KMS-11 (cell line): ENCODE data around the gene CSAD.

Source experiments
- H2AFZ ChIP-seq: fragments of 200-600 bp; sonication (generic); 2 replicates; pipeline ENCODE4 v1.6.1; 2016; ENCODE audit warnings: antibody characterized with exemption, mixed run types, low read depth
- H3K27ac ChIP-seq: fragments of 200-600 bp; sonication (generic); 2 replicates; pipeline ENCODE4 v1.6.1; 2016; ENCODE audit warnings: mild to moderate bottlenecking, mixed run types
- H3K27me3 ChIP-seq: fragments of 200-600 bp; sonication (generic); 2 replicates; pipeline ENCODE4 v1.6.1; 2017; ENCODE audit warnings: mild to moderate bottlenecking, low read depth, mixed run types, moderate library complexity; ENCODE audit not compliant: insufficient read depth
- H3K36me3 ChIP-seq: fragments of 200-600 bp; sonication (generic); 2 replicates; pipeline ENCODE4 v1.6.1; 2017; ENCODE audit warnings: mild to moderate bottlenecking, mixed run types; ENCODE audit not compliant: insufficient read depth
- H3K4me1 ChIP-seq: fragments of 200-600 bp; sonication (generic); 2 replicates; pipeline ENCODE4 v1.6.1; 2016; ENCODE audit warnings: mild to moderate bottlenecking, low read depth, mixed run types; ENCODE audit not compliant: poor library complexity, severe bottlenecking
- H3K4me2 ChIP-seq: fragments of 200-600 bp; sonication (generic); 2 replicates; pipeline ENCODE4 v1.7.0; 2016; ENCODE audit warnings: mild to moderate bottlenecking, mixed run types
- H3K4me3 ChIP-seq: fragments of 200-600 bp; sonication (generic); IDR thresholded peaks from 2 replicates; pipeline ENCODE4 v1.6.1; 2017; ENCODE audit warnings: low read depth, low read length, mixed read lengths; ENCODE audit not compliant: insufficient read depth
- H3K79me2 ChIP-seq: fragments of 200-600 bp; sonication (generic); 2 replicates; pipeline ENCODE4 v1.6.1; 2016; ENCODE audit warnings: low read depth, mixed run types; ENCODE audit not compliant: insufficient read depth
- H3K9ac ChIP-seq: fragments of 200-600 bp; sonication (generic); 2 replicates; pipeline ENCODE4 v1.6.1; 2016; ENCODE audit warnings: mild to moderate bottlenecking, mixed run types
- H4K20me1 ChIP-seq: fragments of 200-600 bp; sonication (generic); 2 replicates; pipeline ENCODE4 v1.6.1; 2016; ENCODE audit warnings: mild to moderate bottlenecking, mixed run types; ENCODE audit not compliant: insufficient read depth
- TF ChIP-seq, protein P1 (sequence below): fragments of 200-600 bp; sonication (generic); conservative IDR thresholded peaks from 2 replicates; pipeline ENCODE4 v1.6.1; 2017; ENCODE audit warnings: low read depth, mild to moderate bottlenecking, antibody characterized with exemption, low read length, moderate library complexity, mixed read lengths

Gene CSAD

DNA sequence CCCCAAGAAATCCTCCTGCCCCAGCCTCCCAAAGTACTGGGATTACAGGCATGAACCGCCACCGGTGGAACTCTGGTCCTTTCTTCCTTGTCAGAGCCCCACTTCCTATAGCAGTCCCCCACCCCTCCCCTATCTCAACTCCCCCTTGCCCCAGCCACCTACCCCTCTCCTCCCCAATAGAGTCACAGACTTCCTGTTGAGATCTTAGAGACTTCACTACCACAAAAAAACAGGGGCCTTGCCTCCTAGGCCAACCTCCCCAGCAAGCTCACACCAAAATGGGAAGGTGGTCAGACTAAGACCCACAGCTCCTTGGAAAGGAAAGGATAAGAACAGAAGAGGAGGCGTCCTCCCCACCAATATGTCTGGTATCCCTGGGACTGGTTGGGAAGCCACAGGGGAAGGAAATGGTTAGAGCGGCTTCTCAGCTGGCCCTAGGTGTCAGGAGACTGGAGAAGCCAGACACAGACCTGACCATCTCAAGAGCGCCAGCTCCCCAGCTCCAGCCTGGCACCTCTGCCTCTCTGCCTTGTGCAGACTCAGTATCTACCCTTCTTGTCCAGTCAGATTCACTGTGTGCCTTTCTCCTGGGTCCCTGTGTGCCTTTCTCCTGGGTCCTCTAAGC lies 17.9 kb upstream of the CSAD start:
- Histone ChIP-seq H3K9ac (no peak overlapping the region), H3K79me2 (peaks cover 65% of the 10 kb centered on the region), H2AFZ (no peak overlapping the region), H3K27me3 (no peaks in the 10 kb centered on the region), H3K36me3 (peaks cover 60% of the 10 kb centered on the region; the same call in 1 of the 2 replicates), H3K4me2 (peak overlapping the region; percentile 47), H3K27ac (peak overlapping the region; percentile 55), H3K4me1 (peaks cover 94% of the 10 kb centered on the region), H3K4me3 (no peak overlapping the region), H4K20me1 (no peaks in the 10 kb centered on the region)
- TF ChIP-seq, protein P1, sequence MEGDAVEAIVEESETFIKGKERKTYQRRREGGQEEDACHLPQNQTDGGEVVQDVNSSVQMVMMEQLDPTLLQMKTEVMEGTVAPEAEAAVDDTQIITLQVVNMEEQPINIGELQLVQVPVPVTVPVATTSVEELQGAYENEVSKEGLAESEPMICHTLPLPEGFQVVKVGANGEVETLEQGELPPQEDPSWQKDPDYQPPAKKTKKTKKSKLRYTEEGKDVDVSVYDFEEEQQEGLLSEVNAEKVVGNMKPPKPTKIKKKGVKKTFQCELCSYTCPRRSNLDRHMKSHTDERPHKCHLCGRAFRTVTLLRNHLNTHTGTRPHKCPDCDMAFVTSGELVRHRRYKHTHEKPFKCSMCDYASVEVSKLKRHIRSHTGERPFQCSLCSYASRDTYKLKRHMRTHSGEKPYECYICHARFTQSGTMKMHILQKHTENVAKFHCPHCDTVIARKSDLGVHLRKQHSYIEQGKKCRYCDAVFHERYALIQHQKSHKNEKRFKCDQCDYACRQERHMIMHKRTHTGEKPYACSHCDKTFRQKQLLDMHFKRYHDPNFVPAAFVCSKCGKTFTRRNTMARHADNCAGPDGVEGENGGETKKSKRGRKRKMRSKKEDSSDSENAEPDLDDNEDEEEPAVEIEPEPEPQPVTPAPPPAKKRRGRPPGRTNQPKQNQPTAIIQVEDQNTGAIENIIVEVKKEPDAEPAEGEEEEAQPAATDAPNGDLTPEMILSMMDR: 0 out of 2 replicates have a peak, but pooled peaks have one; percentile 8

DNA sequence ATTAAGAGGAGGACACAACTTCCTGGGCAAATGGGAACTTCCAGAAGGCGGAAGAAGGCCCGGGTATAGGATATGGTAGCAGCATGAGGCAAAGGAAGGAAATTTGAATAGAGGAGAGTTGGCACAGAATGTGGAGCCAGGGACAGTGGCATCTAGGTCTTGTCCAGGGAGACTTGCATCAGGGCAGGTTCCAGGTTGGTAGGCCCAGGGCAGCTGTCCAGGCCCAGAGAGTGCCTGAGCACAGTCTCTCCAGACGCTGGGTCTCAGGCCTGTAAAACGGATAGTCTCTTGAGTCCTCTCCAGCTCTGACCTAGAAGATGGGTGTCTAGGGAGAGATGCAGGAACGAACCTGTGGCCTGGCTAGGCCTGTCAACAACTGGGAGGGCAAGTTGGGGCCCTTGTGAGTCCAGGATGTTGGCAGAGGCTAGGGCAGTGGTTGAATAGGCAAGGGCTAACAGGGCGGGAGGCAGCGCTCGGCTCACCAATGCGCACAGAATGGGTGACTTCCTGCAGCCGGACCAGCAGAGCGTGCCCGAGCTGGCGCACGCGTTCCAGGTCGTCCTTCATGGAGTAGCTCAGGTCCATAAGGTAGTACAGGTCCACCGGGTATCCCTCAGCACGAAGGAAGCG lies 16.4 kb upstream of the CSAD start:
- Histone ChIP-seq H3K4me2 (peak overlapping the region; percentile 2; the same call in 1 of the 2 replicates), H4K20me1 (no peaks in the 10 kb centered on the region), H3K4me3 (no peak overlapping the region), H3K36me3 (peaks cover 63% of the 10 kb centered on the region; the same call in 1 of the 2 replicates), H3K79me2 (peaks cover 50% of the 10 kb centered on the region), H3K27ac (peak overlapping the region; percentile 20; the same call in 1 of the 2 replicates), H3K27me3 (no peaks in the 10 kb centered on the region), H3K4me1 (peaks cover 92% of the 10 kb centered on the region), H3K9ac (no peak overlapping the region), H2AFZ (no peak overlapping the region)
- TF ChIP-seq, protein P1: no peak

DNA sequence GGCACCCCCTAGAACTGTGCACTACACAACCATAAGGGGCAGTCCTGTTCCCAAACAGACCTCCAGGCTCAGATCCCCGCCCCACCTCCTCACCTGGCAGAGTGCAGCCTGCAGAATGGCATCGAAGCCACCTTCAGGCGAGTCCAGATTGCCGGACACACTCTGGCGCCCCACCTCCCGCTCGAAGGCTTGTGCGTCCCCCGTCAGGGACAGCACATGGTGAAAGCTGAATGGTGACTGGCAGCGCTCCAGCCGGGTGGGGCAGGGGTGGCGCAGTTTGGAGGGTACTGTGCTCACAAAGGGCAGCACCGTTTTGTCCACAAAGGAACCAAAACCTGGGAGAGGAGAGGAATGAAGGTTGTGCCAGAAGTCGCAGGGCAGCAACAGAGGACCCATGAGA lies 15.8 kb upstream of the CSAD start:
- Histone ChIP-seq H4K20me1 (no peaks in the 10 kb centered on the region), H3K79me2 (peaks cover 44% of the 10 kb centered on the region), H3K9ac (no peak overlapping the region), H3K27me3 (no peaks in the 10 kb centered on the region), H3K27ac (peak overlapping the region; percentile 20; the same call in 1 of the 2 replicates), H3K4me1 (peaks cover 91% of the 10 kb centered on the region), H2AFZ (no peak overlapping the region), H3K4me3 (no peak overlapping the region), H3K36me3 (peaks cover 67% of the 10 kb centered on the region; the same call in 1 of the 2 replicates), H3K4me2 (no peak overlapping the region; the same call in 1 of the 2 replicates)
- TF ChIP-seq, protein P1: 0 out of 2 replicates have a peak, but pooled peaks have one; percentile 20

DNA sequence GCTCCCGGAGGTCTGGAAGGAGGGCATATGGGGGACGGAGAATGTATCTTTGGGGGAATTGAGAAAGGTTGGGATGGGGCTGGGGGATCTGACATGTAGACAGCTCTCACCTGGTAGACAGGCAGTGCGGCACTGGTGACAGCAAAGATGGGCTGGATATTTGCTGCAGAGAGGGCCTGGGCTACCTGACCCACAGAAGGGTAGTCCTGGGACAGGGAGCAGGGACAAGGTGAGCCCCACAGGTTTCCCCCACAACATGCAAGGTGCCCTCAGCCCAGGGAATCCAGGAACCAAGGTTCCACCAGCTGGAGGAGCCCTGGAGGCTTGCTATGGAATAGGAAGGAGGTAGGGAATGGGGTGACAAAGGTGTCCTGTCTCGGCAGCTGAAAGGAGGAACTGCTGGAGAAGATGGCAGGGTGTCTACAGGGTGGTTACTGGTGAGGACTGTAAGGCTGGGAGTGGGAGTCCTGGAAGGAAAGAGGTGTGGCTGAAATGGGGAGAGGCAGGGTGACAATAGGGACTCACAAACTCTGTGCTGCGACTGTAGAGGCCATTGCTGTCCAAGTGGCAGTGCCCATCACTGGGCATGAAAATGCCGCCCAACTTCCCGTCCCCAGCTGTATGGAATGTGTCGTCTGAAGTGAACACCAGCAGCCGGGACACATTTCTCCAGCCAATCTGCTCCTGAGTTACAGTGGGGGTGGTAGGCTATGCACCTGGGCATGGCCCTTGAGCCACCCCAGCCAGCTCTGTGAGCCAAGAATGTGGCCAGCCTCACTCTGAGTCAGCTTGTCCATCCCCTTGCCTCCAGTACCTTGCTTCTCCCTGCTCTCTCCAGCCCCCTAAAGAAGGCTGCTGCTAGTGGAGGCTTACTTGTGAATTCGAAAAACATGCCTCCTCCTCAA lies 15.0 kb upstream of the CSAD start:
- Histone ChIP-seq H3K4me1 (peaks cover 91% of the 10 kb centered on the region), H4K20me1 (no peaks in the 10 kb centered on the region), H2AFZ (no peak overlapping the region), H3K4me3 (no peak overlapping the region), H3K27me3 (no peaks in the 10 kb centered on the region), H3K27ac (peak overlapping the region; percentile 30; the same call in 1 of the 2 replicates), H3K4me2 (no peak overlapping the region; the same call in 1 of the 2 replicates), H3K36me3 (peaks cover 67% of the 10 kb centered on the region; the same call in 1 of the 2 replicates), H3K9ac (no peak overlapping the region), H3K79me2 (peaks cover 42% of the 10 kb centered on the region)
- TF ChIP-seq, protein P1: no peak
